H1 (cell line): ENCODE results near the gene CEP104. TPM values are rescaled to one million over a fixed set of nuclear protein-coding genes. Genes with fewer than 3 reads are reported as not detected.

Source experiments
- CTCF ChIA-PET: fragments of 300-600 bp; sonication (Branson Sonifier 250); formaldehyde crosslinking; loops from one replicate; lab custom pipeline; 2021; ENCODE audit not compliant: partially characterized antibody; lab: Charles Lee
- POLR2A ChIA-PET: fragments of 300-600 bp; sonication (Branson Sonifier 250); formaldehyde crosslinking; loops from one replicate; lab custom pipeline; 2021; ENCODE audit warnings: inconsistent platforms; ENCODE audit not compliant: partially characterized antibody; lab: Charles Lee
- DNase-seq, 2 experiments: peaks; one replicate each; pipeline versions ENCODE4 v3.0.0 to v3.0.0-alpha.2; 2010 to 2022; ENCODE audit warnings: low spot score in 2 of 2, low read depth in 1 of 2, mixed read lengths in 1 of 2
- FAIRE-seq: peaks from 2 replicates; lab custom pipeline; 2011; peaks lifted over from hg19 to GRCh38; lab: Jason Lieb, UNC
- H2AFZ ChIP-seq: 2 replicates; pipeline ENCODE4 v1.8.1; 2012; ENCODE audit warnings: low read length, inconsistent platforms
- H2AK5ac ChIP-seq: 2 replicates; pipeline ENCODE4 v1.6.1; 2013; ENCODE audit warnings: low read depth, low read length
- H2BK120ac ChIP-seq: replicated peaks from 2 replicates; pipeline ENCODE3; 2013; ENCODE audit warnings: low read depth, low read length, inconsistent platforms
- H2BK12ac ChIP-seq: 2 replicates; pipeline ENCODE4 v1.6.1; 2013; ENCODE audit warnings: low read depth, low read length
- H2BK15ac ChIP-seq: 2 replicates; pipeline ENCODE4 v1.6.1; 2013; ENCODE audit warnings: low read length
- H2BK20ac ChIP-seq: 2 replicates; pipeline ENCODE4 v1.6.1; 2013; ENCODE audit warnings: low read length
- H2BK5ac ChIP-seq: 2 replicates; pipeline ENCODE4 v1.6.1; 2013; ENCODE audit warnings: low read depth, low read length
- H3K14ac ChIP-seq: 2 replicates; pipeline ENCODE4 v1.6.1; 2013; ENCODE audit warnings: inconsistent platforms; ENCODE audit not compliant: insufficient read length
- H3K18ac ChIP-seq: 2 replicates; pipeline ENCODE4 v1.6.1; 2013; ENCODE audit warnings: low read length; ENCODE audit errors: extremely low read depth
- H3K23ac ChIP-seq: 2 replicates; pipeline ENCODE4 v1.6.1; 2013; ENCODE audit warnings: inconsistent platforms; ENCODE audit not compliant: insufficient read length
- H3K23me2 ChIP-seq: 2 replicates; pipeline ENCODE4 v1.6.1; 2013; ENCODE audit warnings: low read depth, low read length
- H3K27ac ChIP-seq: 2 replicates; pipeline ENCODE4 v1.6.1; 2011; ENCODE audit warnings: low read depth, low read length, inconsistent platforms
- H3K27me3 ChIP-seq, 4 experiments: replicated peaks in 1 of 4; 1 replicate in 1 of 4; 2 replicates in 3 of 4; pipeline versions ENCODE4 v1.6.1 to v1.8.1; 2011 to 2013; ENCODE audit warnings: low read length in 3 of 4, mild to moderate bottlenecking in 3 of 4, inconsistent platforms in 2 of 4, mixed read lengths in 2 of 4, moderate library complexity in 1 of 4; ENCODE audit not compliant: control insufficient read depth in 3 of 4, insufficient read depth in 3 of 4; ENCODE audit errors: extremely low read depth in 1 of 4
- H3K36me3 ChIP-seq, 4 experiments: 2 replicates each; pipeline versions ENCODE4 v1.6.1 to v1.8.1; 2011 to 2013; ENCODE audit warnings: mild to moderate bottlenecking in 4 of 4, low read length in 3 of 4, moderate library complexity in 2 of 4, control low read depth in 1 of 4, inconsistent platforms in 1 of 4; ENCODE audit not compliant: insufficient read depth in 4 of 4, control insufficient read depth in 2 of 4
- H3K4ac ChIP-seq: replicated peaks from 2 replicates; pipeline ENCODE3; 2013; ENCODE audit warnings: low read length, low read depth, mixed read lengths, inconsistent platforms; ENCODE audit not compliant: insufficient read length
- H3K4me1 ChIP-seq, 4 experiments: replicated peaks in 1 of 4; 1 replicate in 1 of 4; 2 replicates in 3 of 4; pipeline versions ENCODE4 v1.6.1 to v1.8.1; 2011 to 2013; ENCODE audit warnings: low read length in 3 of 4, inconsistent platforms in 2 of 4, mixed read lengths in 1 of 4; ENCODE audit not compliant: insufficient read depth in 4 of 4, control insufficient read depth in 3 of 4
- H3K4me2 ChIP-seq, 2 experiments: 2 replicates each; pipeline versions ENCODE4 v1.6.1 to v1.8.1; 2011 to 2013; ENCODE audit warnings: low read depth in 2 of 2, low read length in 2 of 2, control low read depth in 1 of 2, inconsistent platforms in 1 of 2, mild to moderate bottlenecking in 1 of 2; ENCODE audit not compliant: insufficient read depth in 1 of 2
- H3K4me3 ChIP-seq, 4 experiments: fragments of 200-600, 300-600 bp in 1 of 4; sonication (generic), shearing (Covaris generic), sonication (Bioruptor Twin) in 1 of 4; 2 replicates each; pipeline versions ENCODE4 v1.5.1 to v1.8.1; 2011 to 2016; ENCODE audit warnings: low read length in 4 of 4, low read depth in 3 of 4, control low read depth in 2 of 4, inconsistent platforms in 2 of 4, mild to moderate bottlenecking in 2 of 4, mixed read lengths in 1 of 4, moderate library complexity in 1 of 4; ENCODE audit not compliant: insufficient read depth in 2 of 4; ENCODE audit errors: extremely low read depth in 1 of 4
- H3K56ac ChIP-seq: replicated peaks from 2 replicates; pipeline ENCODE3; 2013; ENCODE audit warnings: low read depth, mild to moderate bottlenecking, mixed read lengths, low read length, inconsistent platforms; ENCODE audit not compliant: insufficient read length
- H3K79me1 ChIP-seq: 2 replicates; pipeline ENCODE4 v1.6.1; 2013; ENCODE audit warnings: low read depth, low read length, control low read depth
- H3K79me2 ChIP-seq, 2 experiments: 2 replicates each; pipeline versions ENCODE4 v1.6.1 to v1.8.1; 2012 to 2013; ENCODE audit warnings: low read length in 2 of 2, mild to moderate bottlenecking in 2 of 2, inconsistent platforms in 1 of 2; ENCODE audit not compliant: insufficient read depth in 2 of 2, control insufficient read depth in 1 of 2
- H3K9ac ChIP-seq, 4 experiments: replicated peaks in 1 of 4; 1 replicate in 1 of 4; 2 replicates in 3 of 4; pipeline versions ENCODE4 v1.6.1 to v1.8.1; 2011 to 2013; ENCODE audit warnings: low read depth in 3 of 4, low read length in 3 of 4, control low read depth in 2 of 4, mild to moderate bottlenecking in 2 of 4, moderate library complexity in 2 of 4, inconsistent platforms in 1 of 4; ENCODE audit errors: extremely low read depth in 1 of 4
- H3K9me3 ChIP-seq, 2 experiments: 2 replicates each; pipeline versions ENCODE4 v1.6.1 to v1.8.1; 2012 to 2013; ENCODE audit warnings: mild to moderate bottlenecking in 2 of 2, moderate library complexity in 2 of 2, control low read depth in 1 of 2, inconsistent platforms in 1 of 2, low read depth in 1 of 2, low read length in 1 of 2, mixed read lengths in 1 of 2; ENCODE audit not compliant: insufficient read depth in 2 of 2
- H4K20me1 ChIP-seq, 2 experiments: replicated peaks in 1 of 2; 2 replicates each; pipeline versions ENCODE3 to v1.8.1; 2011 to 2013; ENCODE audit warnings: inconsistent platforms in 2 of 2, low read length in 2 of 2, mild to moderate bottlenecking in 1 of 2; ENCODE audit not compliant: insufficient read depth in 2 of 2, control insufficient read depth in 1 of 2
- H4K5ac ChIP-seq: 2 replicates; pipeline ENCODE4 v1.6.1; 2013; ENCODE audit warnings: low read length, low read depth, mixed read lengths, inconsistent platforms; ENCODE audit not compliant: insufficient read length
- H4K8ac ChIP-seq: 2 replicates; pipeline ENCODE4 v1.8.0; 2013; ENCODE audit warnings: mild to moderate bottlenecking, moderate library complexity, low read length, inconsistent platforms; ENCODE audit not compliant: insufficient read depth; ENCODE audit errors: extremely low read depth
- H4K91ac ChIP-seq: replicated peaks from 2 replicates; pipeline ENCODE3; 2013; ENCODE audit warnings: low read length, mixed read lengths, inconsistent platforms; ENCODE audit not compliant: insufficient read length
- CEBPB ChIP-seq: IDR thresholded peaks from 2 replicates; pipeline ENCODE4 v1.6.1; 2012; ENCODE audit warnings: low read depth, low read length
- CREB1 ChIP-seq: IDR thresholded peaks from 2 replicates; pipeline ENCODE4 v1.6.1; 2012; ENCODE audit warnings: inconsistent platforms
- EP300 ChIP-seq, 2 experiments: IDR thresholded peaks; 1 replicate in 1 of 2; 2 replicates in 1 of 2; pipeline ENCODE4 v1.6.1; 2011 to 2012; ENCODE audit warnings: low read depth in 2 of 2, low read length in 2 of 2, mild to moderate bottlenecking in 2 of 2, borderline replicate concordance in 1 of 2, inconsistent platforms in 1 of 2, moderate library complexity in 1 of 2
- HDAC6 ChIP-seq: IDR thresholded peaks from one replicate; pipeline ENCODE4 v1.7.1; 2012; ENCODE audit warnings: low read depth, mild to moderate bottlenecking, inconsistent platforms, low read length, moderate library complexity
- POLR2A ChIP-seq, 2 experiments: IDR thresholded peaks; 1 replicate in 1 of 2; 2 replicates in 1 of 2; pipeline ENCODE4 v1.6.1; 2011; ENCODE audit warnings: low read depth in 2 of 2, low read length in 2 of 2, mild to moderate bottlenecking in 2 of 2; ENCODE audit errors: control extremely low read depth in 1 of 2
- POU5F1 ChIP-seq: IDR thresholded peaks from 2 replicates; pipeline ENCODE4 v1.6.1; 2011; ENCODE audit warnings: low read depth, mild to moderate bottlenecking, low read length, moderate library complexity
- SAP30 ChIP-seq: fragments of 300-600 bp; sonication (generic); IDR thresholded peaks from 2 replicates; pipeline ENCODE4 v1.7.1; 2012; ENCODE audit warnings: low read length, moderate library complexity, mild to moderate bottlenecking, inconsistent platforms; ENCODE audit not compliant: insufficient read depth, insufficient replicate concordance
- TAF1 ChIP-seq: IDR thresholded peaks from 2 replicates; pipeline ENCODE4 v1.6.1; 2011; ENCODE audit warnings: mild to moderate bottlenecking, low read depth, low read length
- WGBS, 2 experiments: shearing (Covaris generic) in 1 of 2; methylation state at CpG; one replicate each; pipeline versions ENCODE4 v1.1.6 to v1.1.7; 2013 to 2015; ENCODE audit warnings: low lambda C conversion rate in 2 of 2, mixed read lengths in 2 of 2, inconsistent platforms in 1 of 2, low coverage in 1 of 2, missing lambda C conversion rate in 1 of 2; ENCODE audit not compliant: insufficient replicate concordance in 2 of 2, insufficient coverage in 1 of 2, insufficient read length in 1 of 2; ENCODE audit errors: extremely low coverage in 1 of 2, missing lambda C conversion rate in 1 of 2; 5-methylcytosine and 5-hydroxymethylcytosine counted together
- polyA plus RNA-seq, 7 experiments: library from polyadenylated mRNA; depleted of rRNA in 3 of 7; stranded (reverse) in 5 of 7; unstranded in 2 of 7; fragments of >200 nt in 5 of 7; fragments of 200-250 nt in 2 of 7; gene quantifications; 1 replicate in 5 of 7; 2 replicates in 1 of 7; 4 replicates in 1 of 7; pipeline versions ENCODE4 v1.2.1 to v1.2.3, GENCODE V29; 2011 to 2013; ENCODE audit warnings: missing spikeins in 2 of 7, mixed read lengths in 2 of 7
- total RNA-seq: library from RNA; stranded (reverse); fragmentation: NEBNext Ultra II Directional; extraction: Animal tissue kit (Norgen Biotek cat#: 25700); gene quantifications from 2 replicates; pipeline ENCODE4 v1.2.1, GENCODE V29; 2021

Gene CEP104
- total and polyA plus RNA-seq, 2 of the 8 experiments (the other 6 are each of a cell fraction or from before 2014, with no cell fraction given) = 8.0 to 43.9 TPM

- DNase-seq = no peak
- Histone ChIP-seq H3K18ac (no peak overlapping the region; the same call in 1 of the 2 replicates), H3K4me2 (no peak overlapping the region), H2BK20ac (no peak overlapping the region), H2AK5ac (no peak overlapping the region), H3K79me2 (peaks cover 0 to 3% of the 10 kb centered on the region in 2 experiments; a peak in 2 of 4 replicates), H2BK12ac (0 out of 2 replicates have a peak overlapping the region, but pooled peaks have one; percentile 39), H3K14ac (no peak overlapping the region), H3K4me1 (peaks cover 0 to 12% (median 2%) of the 10 kb centered on the region in 4 experiments; a peak in 1 of 7 replicates), H4K20me1 (peaks cover 0 to 3% of the 10 kb centered on the region in 2 experiments), H3K23ac (no peak overlapping the region), H2BK120ac (no peak overlapping the region), H3K23me2 (peaks cover 8% of the 10 kb centered on the region), H2AFZ (no peak overlapping the region), H3K9me3 (no peaks in the 10 kb centered on the region), H3K4ac (no peak overlapping the region), H2BK5ac (peak overlapping the region; percentile 44; the same call in 1 of the 2 replicates), H3K56ac (no peak overlapping the region), H3K27me3 (no peaks in the 10 kb centered on the region), H3K9ac (no peak overlapping the region), H2BK15ac (peak overlapping the region; percentile 29; the same call in 1 of the 2 replicates), H4K5ac (no peak overlapping the region), H4K91ac (peak overlapping the region; percentile 51)
- ChIA-PET CTCF (interaction anchor here (0.8 to 1.9 kb wide), 2 partner anchors 9 to 117 kb away, joined by 3 to 6 read pairs; no protein-coding TSS in a partner anchor), POLR2A (no interaction called here)
- 86% methylated on average over 21 of the region's 24 CpGs; no CpG with 5 or more reads in 1 of the 2 experiments for WGBS, 2 experiments
- TF ChIP-seq EP300 (IDR thresholded peaks at IDR 0.05; ENCODE audit: borderline replicate concordance in 1 of 2, low read depth in 2 of 2, low read length in 2 of 2) = no peak
- TF ChIP-seq POLR2A (IDR thresholded peaks at IDR 0.05; ENCODE audit: control extremely low read depth in 1 of 2, low read depth in 2 of 2, low read length in 2 of 2) = no peak
- no peak for TF ChIP-seq SAP30
- no peak for TF ChIP-seq CEBPB
- no peak for TF ChIP-seq TAF1
- no peak for TF ChIP-seq POU5F1
- no peak for TF ChIP-seq CREB1
- TF ChIP-seq HDAC6 = no peak
- TF ChIP-seq, all 59 proteins: peak for 0
- H4K8ac ChIP-seq = peak overlapping the region; percentile 23; the same call in 1 of the 2 replicates
- H3K27ac ChIP-seq = no peak overlapping the region
- H3K4me3 ChIP-seq = no peak overlapping the region
- no peaks in the 10 kb centered on the region for H3K36me3 ChIP-seq
- FAIRE-seq = no peak
- no peaks in the 10 kb centered on the region; the same call in 1 of the 2 replicates for H3K79me1 ChIP-seq
These were observed 47.2 kb upstream of the CEP104 start for GRCh38 chr1:3904006-3904842.
